Measurements from ENCODE around the gene TRIM41.
"Not testable (repeated sequence)": the region's sequence is repeated elsewhere in the genome, so short reads cannot be mapped to it uniquely, and the experiment has no call there.

Gene TRIM41

DNA sequence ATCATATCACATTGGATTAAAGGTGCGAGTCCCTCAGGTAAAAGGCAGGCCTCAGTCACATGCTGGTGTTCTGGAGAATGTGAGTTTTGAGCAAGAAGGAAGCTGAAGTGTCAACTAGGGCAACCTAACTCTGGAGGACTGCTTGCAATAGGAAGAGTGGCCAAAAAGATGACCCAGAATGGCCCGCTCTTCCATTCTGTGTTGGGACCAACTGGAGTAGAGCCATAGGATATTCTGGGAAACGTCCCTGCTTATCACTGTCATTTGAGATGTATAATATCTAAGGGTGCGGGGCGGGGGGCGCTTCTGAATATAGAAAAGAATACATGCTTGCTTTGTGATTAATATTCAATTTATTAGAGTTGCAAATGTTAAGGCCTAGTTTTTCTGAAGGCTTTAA lies 11.0 kb upstream of the TRIM41 start:
- Mint-ChIP-seq H3K4me1 (ENCODE audit: low read depth) (peaks cover 28% of the 10 kb centered on the region), H3K4me3 (no peak overlapping the region), H3K9me3 (no peaks in the 10 kb centered on the region), H3K27me3 (peaks cover 4% of the 10 kb centered on the region), H3K27ac (no peak overlapping the region), H3K36me3 (ENCODE audit: low read depth) (peaks cover 4% of the 10 kb centered on the region)
- no peak for DNase-seq

DNA sequence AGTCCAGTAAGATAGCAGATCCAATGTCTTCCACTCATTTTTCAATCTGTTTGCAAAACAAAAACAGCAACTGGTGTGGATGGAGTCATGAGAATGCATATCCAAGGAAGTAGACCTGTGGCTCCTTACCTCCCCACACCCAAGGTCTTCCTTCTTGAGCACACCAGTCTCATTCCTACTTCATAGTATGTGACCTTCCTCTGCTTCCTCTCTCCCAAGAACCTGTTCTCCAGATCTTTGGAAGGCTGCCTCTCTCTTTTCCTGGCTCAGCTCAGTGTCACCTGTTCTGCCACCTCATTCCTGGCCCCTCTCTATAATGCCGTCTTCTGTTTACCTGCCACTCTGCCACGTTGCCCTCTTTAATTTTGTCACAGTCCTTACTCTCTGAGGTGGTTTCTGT lies 10.1 kb upstream of the TRIM41 start:
- H3K27ac Mint-ChIP-seq: no peak overlapping the region
- H3K9me3 Mint-ChIP-seq: no peaks in the 10 kb centered on the region
- DNase-seq: no peak
- no peak overlapping the region for H3K4me3 Mint-ChIP-seq
- H3K4me1 Mint-ChIP-seq (ENCODE audit: low read depth): peaks cover 30% of the 10 kb centered on the region
- H3K27me3 Mint-ChIP-seq: no peaks in the 10 kb centered on the region
- H3K36me3 Mint-ChIP-seq (ENCODE audit: low read depth): no peaks in the 10 kb centered on the region

DNA sequence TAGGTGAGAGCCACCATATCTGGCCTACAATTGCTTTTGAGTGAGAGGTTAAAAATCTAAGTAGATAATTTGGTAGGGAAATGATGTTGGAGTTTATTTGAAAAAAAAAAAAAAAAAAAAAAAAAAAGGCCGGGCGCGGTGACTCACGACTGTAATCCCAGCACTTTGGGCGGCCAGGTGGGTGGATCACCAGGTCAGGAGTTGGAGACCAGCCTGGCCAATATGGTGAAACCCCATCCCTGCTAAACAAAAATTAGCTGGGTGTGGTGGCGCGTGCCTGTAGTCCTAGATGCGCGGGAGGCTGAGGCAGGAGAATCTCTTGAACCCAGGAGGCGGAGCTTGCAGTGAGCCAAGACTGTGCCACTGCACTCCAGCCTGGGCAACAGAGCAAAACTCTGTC lies 8.8 kb upstream of the TRIM41 start:
- peaks cover 31% of the 10 kb centered on the region for H3K4me1 Mint-ChIP-seq (ENCODE audit: low read depth)
- not testable (repeated sequence) for H3K27ac Mint-ChIP-seq; H3K4me3 Mint-ChIP-seq; H3K27me3 Mint-ChIP-seq; H3K9me3 Mint-ChIP-seq; H3K36me3 Mint-ChIP-seq (ENCODE audit: low read depth); DNase-seq

DNA sequence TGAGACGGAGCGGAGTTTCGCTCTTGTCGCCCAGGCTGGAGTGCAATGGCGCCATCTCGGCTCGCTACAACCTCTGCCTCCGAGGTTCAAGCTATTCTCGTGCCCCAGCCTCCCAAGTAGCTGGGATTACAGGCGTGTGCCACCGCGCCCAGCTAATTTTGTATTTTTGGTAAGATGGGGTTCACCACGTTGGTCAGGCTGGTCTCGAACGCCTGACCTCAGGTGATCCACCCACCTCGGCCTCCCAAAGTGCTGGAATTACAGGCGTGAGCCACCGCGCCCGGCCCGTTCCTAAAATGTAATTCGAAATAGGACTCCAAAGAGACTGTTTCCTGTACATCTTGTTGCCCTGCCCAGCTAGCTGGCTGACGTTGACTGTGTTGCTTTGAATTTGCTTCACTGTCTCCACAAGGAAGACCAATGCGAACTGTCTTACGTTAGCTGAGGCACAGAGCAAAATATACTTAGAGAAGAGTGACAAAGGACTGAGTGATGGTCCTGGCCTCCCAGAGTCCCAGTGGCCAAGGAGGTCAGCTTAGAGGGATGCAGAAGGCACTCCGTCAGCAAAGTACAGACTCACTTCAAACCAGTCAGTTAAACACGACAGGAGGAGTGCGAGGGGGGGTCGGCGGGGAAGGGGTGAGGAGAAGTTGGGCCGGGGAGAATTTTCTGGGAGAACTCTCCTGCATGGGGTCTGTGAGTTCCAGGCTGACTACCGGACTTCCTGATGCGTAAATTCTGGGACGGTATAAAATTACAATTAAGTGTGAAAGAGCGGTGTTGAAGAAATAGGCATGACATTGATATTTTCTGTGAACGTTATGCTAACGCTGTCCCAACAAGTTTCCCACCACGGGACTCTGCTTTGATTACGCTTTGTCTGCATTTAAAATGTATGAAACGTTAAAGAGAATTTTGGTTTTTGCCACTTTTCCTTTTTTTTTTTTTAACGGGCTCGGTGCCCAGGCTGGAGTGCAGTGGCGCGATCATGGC lies 6.8 kb upstream of the TRIM41 start:
- Mint-ChIP-seq H3K4me3 (peak overlapping the region; percentile 82), H3K36me3 (ENCODE audit: low read depth) (no peaks in the 10 kb centered on the region), H3K9me3 (no peaks in the 10 kb centered on the region), H3K27me3 (peaks cover 3% of the 10 kb centered on the region), H3K27ac (peak overlapping the region; percentile 69), H3K4me1 (ENCODE audit: low read depth) (peaks cover 44% of the 10 kb centered on the region)
- DNase-seq: peak; percentile 60

DNA sequence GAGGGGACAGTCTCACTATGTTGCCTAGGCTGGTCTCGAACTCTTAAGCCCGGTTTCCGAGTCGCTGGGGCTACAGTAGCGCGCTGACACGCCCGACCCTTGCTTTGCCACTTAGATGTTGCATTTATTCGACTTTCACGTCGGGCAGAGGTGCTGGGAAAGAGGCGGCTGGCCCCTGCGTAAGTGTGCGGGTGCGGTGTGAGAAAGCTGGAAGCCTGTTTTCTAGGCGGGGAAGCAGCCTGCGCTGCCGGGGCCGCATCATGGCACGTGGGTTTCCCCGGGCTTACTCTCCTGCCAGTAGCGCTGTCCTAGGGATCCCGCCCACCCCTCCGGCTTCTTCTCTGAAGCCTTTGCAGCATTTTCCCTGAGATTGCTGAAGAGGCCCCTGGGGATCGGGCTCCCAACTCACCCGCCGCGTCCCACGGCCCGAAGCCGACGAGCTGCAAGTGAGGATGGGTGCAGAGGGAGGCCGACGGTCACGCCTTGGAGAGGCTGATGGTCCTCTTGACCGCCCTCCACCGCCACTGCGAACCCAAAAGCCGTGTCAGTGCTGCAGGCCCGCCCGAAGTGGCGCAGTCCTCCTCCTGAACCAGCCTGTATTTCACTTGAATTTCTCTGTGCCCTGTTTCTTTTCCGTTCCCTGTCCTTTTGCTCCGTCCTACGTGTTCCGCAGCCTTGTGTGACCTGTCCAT lies 5.8 kb upstream of the TRIM41 start:
- Mint-ChIP-seq H3K9me3 (no peaks in the 10 kb centered on the region), H3K4me1 (ENCODE audit: low read depth) (peaks cover 51% of the 10 kb centered on the region), H3K4me3 (peak overlapping the region; percentile 76)

DNA sequence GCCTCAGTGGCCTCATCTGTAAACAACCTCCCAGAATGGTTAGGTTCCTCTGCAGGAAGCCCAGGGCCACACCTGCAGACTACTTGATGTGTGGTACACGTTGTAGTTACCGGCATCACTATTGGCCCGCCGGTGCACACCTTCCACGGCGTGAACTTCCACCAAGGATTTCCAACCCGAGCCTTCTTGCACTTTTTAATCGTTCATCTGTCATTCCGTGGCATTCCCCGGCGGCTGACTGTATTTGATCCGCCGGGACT lies 5.3 kb upstream of the TRIM41 start:
- peaks cover 55% of the 10 kb centered on the region for H3K4me1 Mint-ChIP-seq (ENCODE audit: low read depth)
- peak overlapping the region; percentile 76 for H3K4me3 Mint-ChIP-seq

More for the DNA sequence above, 5.8 kb upstream of the TRIM41 start:
- DNase-seq: peak; percentile 79
- Mint-ChIP-seq H3K27ac (peak overlapping the region; percentile 97), H3K36me3 (ENCODE audit: low read depth) (peaks cover 1% of the 10 kb centered on the region), H3K27me3 (peaks cover 6% of the 10 kb centered on the region)

DNA sequence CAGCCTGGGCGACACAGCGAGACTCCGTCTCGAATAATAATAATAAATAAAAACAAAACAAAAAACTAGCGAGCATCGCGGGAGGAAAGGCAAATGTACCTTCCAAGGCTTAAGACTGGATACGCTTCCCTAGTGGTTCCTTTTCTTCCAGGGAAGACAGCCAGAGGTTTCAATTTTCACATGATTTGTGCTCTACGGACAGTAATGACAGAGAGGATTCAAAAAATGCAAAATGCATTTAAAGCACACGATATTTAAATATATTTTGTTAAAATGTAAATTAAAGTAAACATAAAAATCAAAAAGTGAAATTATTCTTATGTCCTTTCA lies 4.3 kb upstream of the TRIM41 start:
- Mint-ChIP-seq H3K4me3 (peak overlapping the region; percentile 76), H3K36me3 (ENCODE audit: low read depth) (peaks cover 7% of the 10 kb centered on the region), H3K9me3 (no peaks in the 10 kb centered on the region), H3K4me1 (ENCODE audit: low read depth) (peaks cover 61% of the 10 kb centered on the region), H3K27ac (peak overlapping the region; percentile 97), H3K27me3 (peaks cover 6% of the 10 kb centered on the region)
- no peak for DNase-seq

More for the DNA sequence above, 5.3 kb upstream of the TRIM41 start:
- H3K27ac Mint-ChIP-seq: peak overlapping the region; percentile 97
- peaks cover 2% of the 10 kb centered on the region for H3K36me3 Mint-ChIP-seq (ENCODE audit: low read depth)
- DNase-seq: peak; percentile 66
- no peaks in the 10 kb centered on the region for H3K9me3 Mint-ChIP-seq
- peaks cover 6% of the 10 kb centered on the region for H3K27me3 Mint-ChIP-seq

DNA sequence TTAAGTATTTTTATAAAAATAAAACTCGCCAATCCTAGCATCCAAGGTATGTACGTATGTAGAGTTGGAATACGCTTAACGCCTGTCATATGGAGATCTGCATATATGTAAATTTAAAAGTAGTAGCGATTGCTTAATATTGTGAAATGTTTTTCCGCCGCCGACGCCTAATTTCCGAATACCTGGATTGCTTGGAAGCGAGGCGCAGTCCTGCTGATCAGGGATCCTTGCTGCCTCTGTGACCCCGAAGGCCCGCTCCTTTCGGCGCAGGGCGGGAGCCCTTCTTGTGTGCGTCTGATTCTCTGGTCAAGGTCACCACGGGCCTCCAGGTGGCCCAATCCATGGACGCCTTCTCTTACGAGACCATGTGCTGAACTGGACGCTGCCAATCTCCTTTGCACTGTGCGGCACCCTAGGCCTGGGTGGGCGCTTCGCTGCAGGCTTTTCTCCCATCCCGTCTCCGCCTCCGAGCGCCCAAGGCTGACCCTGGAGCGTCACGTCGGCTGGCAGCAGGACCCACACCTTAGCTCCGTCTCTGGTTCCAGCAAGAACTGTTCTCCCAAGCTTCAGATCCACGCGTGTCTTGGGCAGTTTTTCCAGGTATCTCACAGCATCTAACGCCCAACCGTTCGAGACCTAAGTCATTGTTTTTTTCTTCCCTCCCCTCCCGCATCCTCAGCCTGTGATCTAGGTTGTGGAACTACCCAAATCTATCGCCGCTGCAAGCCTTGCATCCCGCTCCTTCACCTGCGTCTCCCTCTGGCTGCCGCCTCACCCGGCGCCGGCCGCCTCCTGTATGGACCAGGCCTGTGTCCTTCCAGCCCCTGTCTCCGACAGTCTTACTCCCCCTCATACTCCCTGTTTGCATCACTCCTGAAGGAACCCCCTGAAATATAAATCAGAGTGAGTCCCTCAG lies 3.6 kb upstream of the TRIM41 start:
- H3K9me3 Mint-ChIP-seq: no peaks in the 10 kb centered on the region
- no peak for DNase-seq
- peak overlapping the region; percentile 32 for H3K4me3 Mint-ChIP-seq
- H3K4me1 Mint-ChIP-seq (ENCODE audit: low read depth): peaks cover 68% of the 10 kb centered on the region
- peaks cover 6% of the 10 kb centered on the region for H3K27me3 Mint-ChIP-seq
- peak overlapping the region; percentile 15 for H3K27ac Mint-ChIP-seq
- peaks cover 14% of the 10 kb centered on the region for H3K36me3 Mint-ChIP-seq (ENCODE audit: low read depth)

DNA sequence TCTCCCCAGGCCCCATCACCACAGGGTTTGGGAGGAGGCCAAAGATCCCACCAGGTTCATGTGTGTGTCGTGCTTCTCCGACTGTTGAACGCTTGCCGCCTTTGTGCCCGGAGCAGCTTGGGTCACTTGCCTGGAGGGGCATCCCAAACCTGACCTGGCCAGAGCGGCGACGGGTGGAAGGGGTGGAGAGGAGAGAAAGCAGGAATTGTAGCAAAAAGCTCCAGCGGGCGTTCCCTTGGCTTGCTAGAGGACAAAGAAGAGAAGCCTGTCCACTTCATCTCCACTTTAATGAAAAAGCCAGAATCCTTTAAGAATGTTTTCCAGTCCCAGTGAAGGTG lies 2.9 kb upstream of the TRIM41 start:
- H3K4me1 Mint-ChIP-seq (ENCODE audit: low read depth): peaks cover 72% of the 10 kb centered on the region
- H3K27ac Mint-ChIP-seq: peak overlapping the region; percentile 15
- peak overlapping the region; percentile 32 for H3K4me3 Mint-ChIP-seq

DNA sequence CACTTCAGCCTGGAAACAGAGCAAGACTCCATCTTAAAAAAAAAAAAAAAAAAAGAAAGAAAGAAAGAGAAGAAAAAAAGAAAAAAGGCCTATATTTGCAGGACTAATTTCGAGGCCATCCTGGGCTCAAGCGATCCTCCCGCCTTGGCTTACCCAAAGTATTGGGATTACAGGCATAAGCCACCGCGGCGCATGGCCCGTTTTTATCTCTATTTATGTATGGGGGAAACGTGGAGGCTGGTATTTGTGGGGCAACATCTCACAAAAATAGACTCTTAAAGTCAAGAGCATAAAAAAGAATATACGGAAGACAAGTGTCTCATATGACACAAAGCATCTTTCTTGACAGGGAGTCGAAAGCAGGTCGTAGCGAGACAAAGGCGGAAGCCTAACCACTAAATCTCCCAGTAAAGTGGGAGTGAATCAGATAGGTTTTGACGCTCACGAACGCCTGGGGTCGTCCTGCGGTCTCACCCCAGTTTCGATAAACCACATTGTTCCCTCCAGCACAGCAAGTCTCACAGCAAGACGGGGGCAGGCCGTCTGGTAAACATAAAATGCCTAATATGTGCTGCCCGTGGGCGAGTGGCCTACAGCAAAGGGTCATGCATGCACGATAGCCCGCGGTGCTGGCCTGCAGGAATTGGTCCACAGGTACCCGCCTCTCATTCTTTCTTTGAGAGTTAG lies 1.8 kb upstream of the TRIM41 start:
- Mint-ChIP-seq H3K27me3 (peaks cover 6% of the 10 kb centered on the region), H3K4me1 (ENCODE audit: low read depth) (peaks cover 78% of the 10 kb centered on the region), H3K4me3 (peak overlapping the region; percentile 94), H3K36me3 (ENCODE audit: low read depth) (peaks cover 24% of the 10 kb centered on the region), H3K9me3 (no peaks in the 10 kb centered on the region), H3K27ac (peak overlapping the region; percentile 98)
- no peak for DNase-seq

More for the DNA sequence above, 2.9 kb upstream of the TRIM41 start:
- Mint-ChIP-seq H3K9me3 (no peaks in the 10 kb centered on the region), H3K27me3 (peaks cover 6% of the 10 kb centered on the region), H3K36me3 (ENCODE audit: low read depth) (peaks cover 17% of the 10 kb centered on the region)
- DNase-seq: no peak

DNA sequence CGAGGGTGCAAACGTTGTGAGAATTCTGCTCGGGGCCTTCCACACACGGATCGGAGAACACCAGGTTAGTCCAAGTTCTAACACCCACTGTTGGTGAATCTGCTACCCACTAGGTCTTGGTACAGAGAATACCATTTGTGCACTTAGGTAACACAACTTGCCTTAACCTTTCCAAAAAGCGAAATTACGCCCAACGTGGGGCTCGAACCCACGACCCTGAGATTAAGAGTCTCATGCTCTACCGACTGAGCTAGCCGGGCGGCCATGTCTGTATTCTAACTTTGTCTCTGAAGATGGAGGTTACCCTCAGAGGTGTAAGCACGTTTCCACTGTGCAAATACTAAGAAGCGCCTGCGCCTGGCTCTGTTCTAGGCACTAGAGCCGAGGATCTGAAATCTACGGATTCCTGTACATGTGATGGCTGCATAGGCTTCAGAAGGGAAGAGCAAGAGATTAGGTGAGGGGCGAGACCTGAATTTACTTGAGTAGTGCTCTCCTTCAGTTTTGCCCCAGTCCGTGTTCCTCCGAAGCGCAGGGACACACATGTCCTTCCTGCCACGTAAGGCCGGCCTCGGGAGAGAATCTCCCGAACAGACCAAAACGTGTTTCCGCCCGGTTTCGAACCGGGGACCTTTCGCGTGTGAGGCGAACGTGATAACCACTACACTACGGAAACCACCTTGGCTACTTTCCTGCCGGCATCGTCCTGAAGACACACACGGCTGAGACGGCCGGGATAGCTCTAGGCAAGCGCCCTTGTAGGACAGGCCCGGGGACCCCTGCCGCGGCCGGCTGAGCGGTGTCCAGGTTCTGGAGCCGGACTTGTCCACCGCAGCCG lies 1.1 kb upstream of the TRIM41 start:
- DNase-seq: peak; percentile 100
- Mint-ChIP-seq H3K4me3 (peak overlapping the region; percentile 94), H3K4me1 (ENCODE audit: low read depth) (peaks cover 77% of the 10 kb centered on the region), H3K36me3 (ENCODE audit: low read depth) (peaks cover 31% of the 10 kb centered on the region), H3K27me3 (peaks cover 6% of the 10 kb centered on the region), H3K27ac (peak overlapping the region; percentile 98), H3K9me3 (no peaks in the 10 kb centered on the region)

DNA sequence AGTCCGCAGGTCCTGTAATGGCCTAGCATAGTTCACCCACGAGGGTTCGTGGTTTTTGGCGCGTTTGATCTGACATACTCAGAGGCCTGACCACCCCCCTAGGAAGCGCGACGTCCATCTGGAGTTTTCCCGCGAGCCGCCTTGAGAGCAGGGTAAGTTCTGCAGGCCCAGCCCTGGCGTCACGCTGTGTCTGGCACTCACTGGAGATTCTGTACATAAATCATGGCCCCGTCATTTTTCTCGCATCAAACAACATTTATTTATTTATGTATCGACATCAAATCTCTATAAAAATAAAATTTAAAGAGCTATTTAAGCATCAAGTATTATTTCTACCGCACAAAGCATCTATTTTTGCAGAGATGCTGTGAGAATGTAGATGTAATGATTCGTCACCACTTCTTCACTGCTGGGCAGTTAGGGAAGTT lies 437 bp upstream of the TRIM41 start:
- no peaks in the 10 kb centered on the region for H3K9me3 Mint-ChIP-seq
- H3K27ac Mint-ChIP-seq: peak overlapping the region; percentile 98
- peaks cover 70% of the 10 kb centered on the region for H3K4me1 Mint-ChIP-seq (ENCODE audit: low read depth)
- H3K27me3 Mint-ChIP-seq: peaks cover 6% of the 10 kb centered on the region
- DNase-seq: no peak
- peak overlapping the region; percentile 94 for H3K4me3 Mint-ChIP-seq
- peaks cover 36% of the 10 kb centered on the region for H3K36me3 Mint-ChIP-seq (ENCODE audit: low read depth)

DNA sequence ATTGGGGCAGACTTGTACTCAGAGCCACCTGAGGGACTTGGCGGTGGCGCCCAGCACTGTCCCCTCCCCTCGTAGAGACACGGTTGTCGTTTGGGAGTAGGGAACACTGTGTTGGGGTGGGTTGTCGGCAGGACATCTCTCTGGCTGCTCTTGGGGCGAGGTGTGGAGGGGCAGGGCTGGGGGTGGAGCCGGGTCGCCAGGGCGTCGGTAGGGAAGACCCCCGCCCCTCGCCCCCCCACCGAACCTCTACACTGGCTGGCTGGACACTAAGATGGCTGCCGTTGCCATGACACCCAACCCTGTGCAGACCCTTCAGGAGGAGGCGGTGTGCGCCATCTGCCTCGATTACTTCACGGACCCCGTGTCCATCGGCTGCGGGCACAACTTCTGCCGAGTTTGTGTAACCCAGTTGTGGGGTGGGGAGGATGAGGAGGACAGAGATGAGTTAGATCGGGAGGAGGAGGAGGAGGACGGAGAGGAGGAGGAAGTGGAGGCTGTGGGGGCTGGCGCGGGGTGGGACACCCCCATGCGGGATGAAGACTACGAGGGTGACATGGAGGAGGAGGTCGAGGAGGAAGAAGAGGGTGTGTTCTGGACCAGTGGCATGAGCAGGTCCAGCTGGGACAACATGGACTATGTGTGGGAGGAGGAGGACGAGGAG lies 778 bp downstream of the TRIM41 start:
- H3K4me3 Mint-ChIP-seq: peak overlapping the region; percentile 94
- H3K27ac Mint-ChIP-seq: peak overlapping the region; percentile 98
- H3K4me1 Mint-ChIP-seq (ENCODE audit: low read depth): peaks cover 63% of the 10 kb centered on the region
- H3K36me3 Mint-ChIP-seq (ENCODE audit: low read depth): peaks cover 43% of the 10 kb centered on the region
- peaks cover 4% of the 10 kb centered on the region for H3K27me3 Mint-ChIP-seq
- no peaks in the 10 kb centered on the region for H3K9me3 Mint-ChIP-seq
- DNase-seq: no peak
